Middle frontal gyrus (tissue), 1 donor: ENCODE results near the gene CMTM8.
A peak's percentile ranks its signal among the peaks of the same experiment; 100 is the strongest.

Experiments used
- DNase-seq: peaks from one replicate; pipeline ENCODE4 v3.0.0-alpha.2; 2015; ENCODE audit warnings: low spot score; ENCODE audit errors: extremely low spot score

Gene CMTM8

GRCh38 chr3:32276279-32276841 is 37.9 kb downstream of the CMTM8 start:
- DNase-seq: no peak

- DNase-seq: no peak
Measured at GRCh38 chr3:32278714-32279113, 40.2 kb downstream of the CMTM8 start.

- no peak for DNase-seq
Measured at GRCh38 chr3:32280262-32280910, 41.9 kb downstream of the CMTM8 start.

GRCh38 chr3:32281570-32282106 is 43.2 kb downstream of the CMTM8 start:
- DNase-seq: no peak

GRCh38 chr3:32282578-32283154 is 44.2 kb downstream of the CMTM8 start:
- no peak for DNase-seq

- DNase-seq: no peak
Measured at GRCh38 chr3:32283304-32283703, 44.8 kb downstream of the CMTM8 start.

- no peak for DNase-seq
Measured at GRCh38 chr3:32284443-32285212, 46.1 kb downstream of the CMTM8 start.

- DNase-seq: no peak
Measured at GRCh38 chr3:32285891-32286290, 47.4 kb downstream of the CMTM8 start.

GRCh38 chr3:32288819-32289218 is 50.3 kb downstream of the CMTM8 start:
- DNase-seq: no peak

- DNase-seq: no peak
Measured at GRCh38 chr3:32290619-32291018, 52.1 kb downstream of the CMTM8 start.

GRCh38 chr3:32292085-32292796 is 53.8 kb downstream of the CMTM8 start:
- DNase-seq: no peak

GRCh38 chr3:32293903-32294302 is 55.4 kb downstream of the CMTM8 start:
- DNase-seq: no peak

- DNase-seq: peak; percentile 20
Measured at GRCh38 chr3:32296251-32297204, 58.0 kb downstream of the CMTM8 start.

- no peak for DNase-seq
Measured at GRCh38 chr3:32297366-32297765, 58.9 kb downstream of the CMTM8 start.

GRCh38 chr3:32301426-32301825 is 62.9 kb downstream of the CMTM8 start:
- DNase-seq: no peak

GRCh38 chr3:32302601-32303398 is 64.3 kb downstream of the CMTM8 start:
- DNase-seq: peak; percentile 23

GRCh38 chr3:32303399-32303747 is 64.9 kb downstream of the CMTM8 start:
- DNase-seq: no peak

GRCh38 chr3:32303977-32304881 is 65.7 kb downstream of the CMTM8 start:
- no peak for DNase-seq
